Measurements from ENCODE around the gene TRABD.

DNA sequence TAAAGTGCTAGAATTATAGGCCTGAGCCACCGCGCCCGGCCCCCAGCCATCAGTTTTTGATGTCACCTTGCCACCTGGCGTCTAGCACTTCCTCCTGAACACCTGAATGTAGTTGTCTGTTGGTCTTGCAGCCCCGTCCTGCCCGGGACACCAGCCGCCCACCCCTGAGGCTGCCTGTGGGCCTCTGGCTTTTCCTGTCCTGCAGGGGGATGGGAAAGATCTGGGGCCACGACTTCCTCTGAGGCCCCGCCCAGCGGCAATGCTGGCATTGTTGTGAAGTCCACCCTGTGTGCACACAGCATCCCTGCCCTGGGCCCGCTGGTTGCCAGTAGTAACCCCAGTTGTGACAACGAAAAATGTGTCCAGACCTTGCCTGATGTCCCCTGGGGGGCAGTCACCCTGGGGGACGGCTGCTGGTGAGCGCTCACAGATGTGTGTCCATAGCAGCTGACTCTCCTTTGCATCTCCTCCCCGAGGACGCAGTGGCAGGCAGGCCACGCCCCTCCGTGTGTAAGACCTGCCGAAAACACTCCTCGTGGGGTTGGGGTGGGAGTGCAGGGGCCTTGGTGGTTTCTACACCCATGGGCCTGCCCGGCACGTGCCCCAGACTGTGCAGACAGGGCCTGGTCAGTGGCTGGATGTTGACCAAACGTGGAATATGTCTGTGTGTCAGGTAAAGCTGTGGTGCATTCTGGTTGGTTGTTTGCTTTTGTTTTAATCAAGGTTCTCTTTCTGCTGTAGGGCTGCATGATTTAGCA lies 21.8 kb downstream of the TRABD start:
- TF ChIP-seq, protein P1, sequence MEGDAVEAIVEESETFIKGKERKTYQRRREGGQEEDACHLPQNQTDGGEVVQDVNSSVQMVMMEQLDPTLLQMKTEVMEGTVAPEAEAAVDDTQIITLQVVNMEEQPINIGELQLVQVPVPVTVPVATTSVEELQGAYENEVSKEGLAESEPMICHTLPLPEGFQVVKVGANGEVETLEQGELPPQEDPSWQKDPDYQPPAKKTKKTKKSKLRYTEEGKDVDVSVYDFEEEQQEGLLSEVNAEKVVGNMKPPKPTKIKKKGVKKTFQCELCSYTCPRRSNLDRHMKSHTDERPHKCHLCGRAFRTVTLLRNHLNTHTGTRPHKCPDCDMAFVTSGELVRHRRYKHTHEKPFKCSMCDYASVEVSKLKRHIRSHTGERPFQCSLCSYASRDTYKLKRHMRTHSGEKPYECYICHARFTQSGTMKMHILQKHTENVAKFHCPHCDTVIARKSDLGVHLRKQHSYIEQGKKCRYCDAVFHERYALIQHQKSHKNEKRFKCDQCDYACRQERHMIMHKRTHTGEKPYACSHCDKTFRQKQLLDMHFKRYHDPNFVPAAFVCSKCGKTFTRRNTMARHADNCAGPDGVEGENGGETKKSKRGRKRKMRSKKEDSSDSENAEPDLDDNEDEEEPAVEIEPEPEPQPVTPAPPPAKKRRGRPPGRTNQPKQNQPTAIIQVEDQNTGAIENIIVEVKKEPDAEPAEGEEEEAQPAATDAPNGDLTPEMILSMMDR (IDR thresholded peaks at IDR 0.05; ENCODE audit: low read length) = no peak
- TF ChIP-seq EZH2 (IDR thresholded peaks at IDR 0.05; ENCODE audit: borderline replicate concordance, low read length) = no peak
